HG03460 (cell line): ENCODE measurements around the gene IMMP2L.
"Not testable (repeated sequence)": the region's sequence is repeated elsewhere in the genome, so short reads cannot be mapped to it uniquely, and the experiment has no call there.

ENCODE experiments used
- ATAC-seq: cut with Tn5 transposase; IDR thresholded peaks from one replicate; pipeline ENCODE4 v1.9.1; 2021; ENCODE audit not compliant: unreplicated experiment

Gene IMMP2L

DNA sequence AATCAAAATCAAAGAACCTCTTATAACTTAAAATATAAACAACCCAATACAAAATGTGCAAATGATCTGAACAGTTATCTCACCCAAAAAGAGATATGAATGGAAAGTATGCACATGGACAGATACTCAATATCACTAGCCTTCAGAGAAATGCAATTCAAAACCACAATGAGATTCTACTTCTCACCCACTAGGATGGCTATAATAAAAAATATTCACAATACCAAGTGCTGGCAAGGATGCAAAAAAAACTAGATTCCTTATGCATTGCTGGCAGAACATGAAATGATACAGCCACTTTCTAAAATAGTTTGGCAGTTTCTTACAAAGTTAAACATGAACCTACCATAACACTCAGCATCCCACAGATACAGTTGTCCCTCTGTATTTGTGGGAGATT, 601.5 kb downstream of the IMMP2L start:
- no peak for ATAC-seq

DNA sequence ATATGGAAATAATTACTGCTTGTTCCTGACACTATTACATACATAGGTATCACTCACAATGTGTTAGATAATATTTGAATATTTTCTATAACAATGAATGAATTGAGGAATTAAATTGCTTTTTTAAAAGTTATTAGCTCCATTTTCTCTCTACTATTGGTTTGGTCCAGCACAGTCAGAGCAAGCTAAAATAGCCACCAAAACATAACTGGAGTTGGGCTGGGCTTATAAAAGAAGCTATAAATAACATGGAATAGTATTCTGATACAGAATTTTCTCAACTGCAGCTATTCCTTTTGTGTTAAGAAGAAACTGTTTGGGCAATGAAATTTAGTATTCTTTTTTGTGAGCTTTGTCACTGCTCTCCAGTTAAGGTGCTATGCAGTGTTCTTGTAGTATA, 614.0 kb downstream of the IMMP2L start:
- ATAC-seq: no peak

DNA sequence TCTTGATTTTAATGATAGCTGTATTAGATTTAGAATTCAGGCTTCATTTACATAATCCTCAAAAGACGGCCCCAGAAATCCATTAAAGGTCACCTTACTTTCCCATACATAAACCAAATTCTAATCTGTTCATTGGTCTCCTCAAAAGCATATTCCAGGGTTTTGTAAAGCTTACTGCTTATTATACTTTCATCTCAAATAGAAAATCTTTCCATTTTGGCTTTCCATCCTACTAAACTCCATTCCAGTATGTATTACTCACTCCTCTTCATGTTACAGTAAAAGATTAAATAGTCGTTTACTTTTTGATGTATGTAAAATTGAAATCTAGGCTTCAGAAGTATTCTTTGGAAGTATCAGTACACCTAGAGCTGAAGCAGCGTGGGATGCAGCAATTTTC, 614.9 kb downstream of the IMMP2L start:
- ATAC-seq: no peak

DNA sequence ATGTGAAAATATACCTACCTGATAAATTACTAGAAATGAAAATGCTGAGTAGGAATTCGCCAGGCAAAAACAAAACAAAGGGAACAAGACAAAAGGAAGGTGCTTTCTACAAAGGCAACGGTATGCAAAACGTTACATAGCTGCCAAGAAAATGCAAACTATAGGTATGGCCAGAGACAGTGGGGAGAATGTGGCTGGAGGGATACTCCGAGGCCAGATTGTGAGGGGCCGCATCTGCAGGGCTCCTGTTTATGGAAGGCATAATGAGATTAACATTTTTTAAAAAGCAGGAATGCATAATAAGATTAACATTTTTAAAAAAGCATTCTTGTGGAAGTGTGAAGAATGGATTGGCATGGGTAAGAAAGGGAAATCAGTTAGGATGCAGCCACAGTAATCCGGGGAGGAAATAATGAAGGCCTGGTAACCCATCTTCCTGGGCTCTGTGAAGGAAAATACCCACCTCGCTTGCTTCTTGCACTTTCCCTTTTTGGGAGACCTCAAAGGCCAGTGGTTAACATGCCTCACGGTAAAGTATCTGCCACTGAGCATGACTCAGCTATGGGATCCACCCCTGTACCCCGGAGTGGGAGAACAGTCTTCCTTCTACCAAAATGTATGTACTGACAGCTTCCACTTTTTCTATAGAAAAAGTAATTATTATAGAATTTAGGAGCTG, 617.2 kb downstream of the IMMP2L start:
- ATAC-seq: no peak

DNA sequence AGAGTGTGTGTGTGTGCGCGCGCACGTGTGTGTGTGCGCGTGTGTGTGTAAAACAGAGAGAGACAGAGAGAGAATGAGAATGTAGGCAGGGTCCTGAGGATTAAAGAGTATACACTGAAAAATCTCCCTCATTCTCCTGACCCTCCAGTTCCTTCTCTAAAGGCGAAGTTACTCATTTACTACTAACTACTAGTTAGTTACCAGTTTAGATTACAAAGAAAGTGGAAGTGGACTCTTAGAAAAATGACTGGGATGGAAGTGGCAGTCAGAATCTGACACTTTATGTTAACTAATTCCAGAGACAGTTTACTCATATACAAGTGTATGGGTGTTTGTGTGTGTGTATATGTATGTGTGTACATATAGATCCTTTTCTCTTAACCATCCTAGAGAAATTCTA, 617.8 kb downstream of the IMMP2L start:
- ATAC-seq: no peak

DNA sequence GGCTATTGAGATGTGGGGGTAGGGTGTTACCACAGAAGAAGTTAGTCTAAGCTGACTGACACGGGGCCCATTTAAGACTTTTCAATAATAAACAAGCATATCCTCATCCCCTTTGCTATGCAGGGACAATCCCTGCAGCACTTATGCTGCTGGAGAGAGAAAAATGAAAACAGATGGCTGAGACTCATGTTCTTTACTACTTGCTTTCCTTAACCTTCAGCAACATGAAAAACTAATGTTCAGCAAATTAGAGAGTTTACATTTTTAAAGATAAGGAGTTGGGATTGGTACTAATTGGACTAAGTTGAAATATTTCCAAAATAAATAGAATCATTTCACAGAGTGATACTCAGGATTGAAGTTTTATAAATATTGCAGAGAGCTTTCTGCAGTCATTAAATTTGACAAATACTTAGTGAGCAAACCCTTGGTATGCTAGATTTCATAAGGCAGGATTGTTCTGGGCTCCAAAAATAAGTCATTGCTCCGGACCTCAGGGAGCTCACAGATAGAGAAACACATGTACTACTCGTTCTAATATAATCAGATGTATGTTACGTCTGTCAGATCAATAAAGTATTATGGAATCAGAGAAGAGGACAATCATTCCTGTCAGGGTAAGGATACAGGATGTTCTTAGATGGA, 618.5 kb downstream of the IMMP2L start:
- ATAC-seq: no peak

DNA sequence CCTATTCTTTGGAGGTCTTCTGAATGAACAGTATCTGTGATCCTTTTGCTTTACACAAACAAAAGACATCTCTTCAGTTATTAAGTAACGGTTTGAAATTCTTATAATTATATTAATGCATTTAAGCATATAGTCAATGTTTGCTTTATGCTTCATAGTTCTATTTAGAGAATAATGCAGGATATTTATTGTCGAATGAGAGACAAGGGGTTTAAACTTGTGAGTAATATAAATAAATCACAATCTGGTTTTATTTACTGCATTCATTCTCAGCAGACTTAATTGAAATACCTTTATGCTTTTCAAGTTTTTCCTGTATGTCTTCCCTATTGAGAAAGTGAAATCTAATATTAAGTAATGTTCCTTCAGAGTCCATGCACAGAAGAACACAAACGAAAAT, 620.9 kb downstream of the IMMP2L start:
- ATAC-seq: no peak

DNA sequence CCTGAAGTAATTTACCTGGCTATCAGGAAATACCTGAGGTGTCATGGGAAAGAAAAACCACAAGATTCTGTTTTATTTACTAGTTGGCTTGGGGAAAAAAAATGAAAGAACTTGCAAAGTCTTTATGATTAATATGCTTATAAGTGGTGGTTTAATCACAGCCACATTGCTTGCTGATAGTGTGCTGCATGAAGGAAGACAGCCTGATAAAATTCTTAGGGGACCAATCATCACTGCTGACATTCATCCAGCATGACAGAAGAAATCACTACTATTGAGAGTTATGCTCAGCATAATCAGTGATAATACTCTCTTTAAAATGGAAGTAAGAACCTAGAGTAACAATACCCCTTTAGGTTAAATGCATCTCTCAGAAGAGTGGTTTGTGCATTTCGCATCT, 621.5 kb downstream of the IMMP2L start:
- no peak for ATAC-seq

DNA sequence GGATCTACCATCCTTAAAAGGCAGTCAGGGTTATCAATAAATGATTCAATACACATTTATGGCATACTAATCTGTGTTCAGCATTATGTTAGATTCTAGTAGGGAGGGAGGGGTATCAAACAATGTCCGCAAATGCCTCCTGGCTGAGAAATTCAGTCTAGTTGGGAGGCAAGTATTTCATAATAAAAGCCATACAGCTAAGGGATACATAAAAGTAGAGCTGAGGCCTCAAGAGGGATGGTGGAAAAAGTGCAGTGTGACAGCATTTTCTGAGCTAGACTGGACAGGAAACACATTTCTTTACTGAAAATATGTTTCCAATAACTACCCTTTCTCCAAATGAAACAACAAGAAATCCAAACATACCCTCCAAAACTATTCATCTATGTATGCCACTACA, 624.1 kb downstream of the IMMP2L start:
- no peak for ATAC-seq

DNA sequence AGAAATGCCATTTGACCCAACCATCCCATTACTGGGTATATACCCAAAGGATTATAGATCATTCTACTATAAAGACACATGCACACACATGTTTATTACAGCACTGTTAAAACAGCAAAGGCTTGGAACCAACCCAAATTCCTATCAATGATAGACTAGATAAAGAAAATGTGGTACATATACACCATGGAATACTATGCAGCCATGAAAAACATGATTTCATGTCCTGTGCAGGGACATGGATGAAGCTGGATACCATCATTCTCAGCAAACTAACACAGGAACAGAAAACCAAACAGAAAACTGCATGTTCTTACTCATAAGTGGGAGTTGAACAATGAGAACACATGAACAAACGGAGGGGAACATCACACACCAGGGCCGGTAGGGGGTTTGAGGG, 625.6 kb downstream of the IMMP2L start:
- not testable (repeated sequence) for ATAC-seq

DNA sequence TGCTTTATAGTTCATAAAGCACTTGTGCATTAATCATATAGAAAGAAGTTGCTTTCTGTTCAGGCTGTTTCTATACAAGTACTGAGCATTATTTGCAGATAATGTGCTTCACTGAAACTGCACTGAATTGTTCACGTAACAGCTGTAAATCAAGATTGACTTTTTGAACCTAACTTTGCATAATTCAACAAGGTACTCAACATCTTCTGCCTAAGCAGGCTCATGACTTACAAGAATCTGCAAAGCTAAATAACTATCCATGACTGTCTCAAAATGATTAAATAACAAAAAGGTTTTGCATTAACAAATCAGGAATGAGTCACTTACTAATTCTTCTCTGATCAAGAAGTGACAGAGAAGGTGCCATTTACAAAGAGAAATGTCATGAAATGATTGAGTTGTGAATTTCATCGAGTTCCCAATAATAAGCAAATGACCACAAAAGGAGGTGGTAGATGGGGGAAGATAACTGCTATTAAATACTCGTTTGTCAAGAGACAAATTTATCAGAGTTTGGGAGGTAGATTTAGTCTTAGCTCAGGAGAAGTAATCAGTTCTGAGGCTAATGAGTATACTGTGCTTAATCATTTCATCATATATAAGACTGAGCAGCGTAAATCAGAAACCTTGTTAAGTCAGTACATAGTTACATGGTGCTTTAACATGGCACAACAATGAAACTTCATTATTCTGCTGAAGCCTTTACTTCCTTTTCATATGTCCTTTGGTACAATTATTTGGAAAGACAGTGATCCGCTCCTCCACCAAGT, 632.6 kb downstream of the IMMP2L start:
- no peak for ATAC-seq

DNA sequence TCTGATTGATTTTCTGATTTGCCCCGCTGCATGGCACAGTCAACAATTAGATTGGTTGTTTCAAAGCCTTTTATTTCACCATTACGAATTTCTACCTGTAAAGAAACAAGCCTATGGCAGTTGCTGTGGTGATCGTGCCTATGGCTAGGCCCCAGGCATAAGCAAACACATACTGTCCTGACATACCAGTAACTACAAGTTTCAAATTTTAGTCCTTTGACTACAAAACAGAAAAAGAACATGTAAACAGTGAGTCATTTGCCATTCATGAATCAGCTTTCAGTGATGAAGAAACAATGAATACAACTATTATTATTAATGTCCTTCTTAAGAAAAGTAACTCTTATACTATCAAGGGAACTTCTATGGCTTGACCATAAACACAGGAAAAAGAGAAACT, 639.4 kb downstream of the IMMP2L start:
- no peak for ATAC-seq

DNA sequence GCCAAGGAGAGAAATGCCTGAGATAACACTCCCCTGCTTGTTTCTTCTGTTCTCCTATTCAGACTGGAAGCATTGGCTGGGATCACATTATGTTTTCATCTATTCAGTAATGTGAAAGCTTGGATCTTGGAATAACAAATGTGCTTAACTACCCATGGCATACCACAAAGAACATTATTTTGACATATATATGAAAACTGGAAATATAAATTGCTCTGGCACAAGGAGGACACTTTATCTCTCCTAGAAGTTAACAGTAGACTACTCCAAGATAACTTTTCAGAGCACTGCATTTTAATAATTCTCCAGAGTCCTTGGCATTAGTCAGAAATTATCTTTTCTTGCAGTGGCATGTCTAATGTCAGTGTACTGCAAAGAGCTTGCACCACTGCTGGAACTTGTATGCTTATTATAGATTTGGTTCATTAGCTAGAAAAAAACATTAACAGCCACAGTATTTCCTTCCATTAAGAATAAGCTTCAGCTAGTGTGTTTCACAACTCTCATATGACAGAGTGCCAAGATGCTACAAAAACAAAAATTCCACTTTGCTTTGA, 640.6 kb downstream of the IMMP2L start:
- ATAC-seq: no peak

DNA sequence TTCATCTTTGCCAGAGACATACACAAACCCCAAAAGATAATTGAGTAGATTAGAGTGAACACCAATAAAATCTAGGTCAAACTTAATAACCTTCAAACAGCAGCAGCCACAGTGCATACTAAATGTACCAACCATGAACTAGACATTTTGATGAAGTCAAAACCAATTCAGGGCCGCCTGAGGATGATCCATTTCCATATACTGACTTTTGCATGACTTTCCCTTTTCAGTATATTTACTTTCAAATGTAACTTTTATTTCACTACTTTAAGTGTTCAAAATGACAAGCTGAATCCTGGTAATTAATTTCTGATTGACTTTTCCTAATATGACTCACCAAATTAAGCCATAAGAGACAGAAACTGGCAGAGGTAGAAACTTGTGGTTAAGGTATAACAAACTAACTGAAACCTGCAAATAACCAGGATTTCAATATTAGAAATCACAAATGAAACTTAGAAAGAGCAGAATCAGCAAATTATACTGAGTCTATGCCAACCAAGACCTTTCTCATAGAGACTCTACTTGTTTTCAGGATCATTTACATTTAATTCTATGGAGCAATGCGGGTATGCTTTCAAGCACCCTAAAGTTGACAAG, 643.2 kb downstream of the IMMP2L start:
- peak; percentile 79 for ATAC-seq

DNA sequence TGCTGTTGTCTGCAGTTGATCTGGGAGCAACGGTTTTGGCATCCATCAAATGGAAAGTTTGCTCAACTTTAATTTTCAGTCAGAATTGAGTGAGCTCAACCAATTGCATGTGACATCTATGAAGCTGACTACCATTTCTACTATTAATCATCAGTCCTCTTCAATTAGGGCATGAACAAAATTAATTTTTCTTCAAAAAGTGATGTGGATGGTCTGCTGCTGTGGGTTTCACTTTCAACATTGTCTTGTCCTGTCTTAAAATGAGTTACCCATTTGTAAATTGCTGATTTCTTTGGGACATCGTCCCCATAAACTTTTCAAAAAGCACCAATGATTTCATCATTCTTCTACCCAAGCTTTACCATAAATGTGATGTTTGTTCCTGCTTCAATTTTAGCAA, 648.0 kb downstream of the IMMP2L start:
- ATAC-seq: no peak

DNA sequence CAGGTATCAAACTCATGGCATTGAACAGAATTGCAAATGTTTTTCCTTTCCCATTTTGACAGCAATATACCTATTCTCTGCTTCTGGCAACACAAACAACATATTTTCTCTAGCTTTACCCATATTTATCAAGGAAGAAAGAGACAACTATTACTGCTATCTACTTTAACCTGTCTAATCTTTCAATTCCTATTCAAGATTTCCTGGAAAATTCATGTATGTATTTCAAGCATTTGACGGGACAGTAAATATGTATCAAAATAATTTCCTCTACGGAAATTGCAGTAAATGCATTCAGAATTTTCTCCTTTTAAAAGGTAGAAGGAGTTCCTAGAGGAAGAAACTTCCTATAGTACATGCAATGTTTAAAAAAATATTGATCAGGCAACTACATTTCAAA, 650.7 kb downstream of the IMMP2L start:
- ATAC-seq: no peak

DNA sequence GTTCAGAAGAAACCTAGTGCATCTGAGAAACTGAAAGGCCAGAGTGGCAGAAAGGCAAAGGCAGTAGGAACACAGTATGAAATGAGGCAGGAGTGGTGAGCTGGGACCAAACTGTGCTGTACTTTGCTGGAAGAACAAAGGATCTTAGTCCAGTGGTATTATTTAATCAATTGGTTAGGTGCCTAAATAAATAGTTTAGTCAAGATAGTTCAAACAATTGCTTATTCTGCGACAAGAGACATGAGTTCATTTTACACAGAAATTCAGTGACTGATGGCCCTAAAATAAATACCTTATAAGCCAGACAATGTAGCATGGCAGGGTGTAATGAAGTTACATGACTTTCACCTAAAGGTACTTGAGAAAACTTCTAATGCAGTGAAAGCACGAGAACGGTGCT, 653.2 kb downstream of the IMMP2L start:
- ATAC-seq: no peak

DNA sequence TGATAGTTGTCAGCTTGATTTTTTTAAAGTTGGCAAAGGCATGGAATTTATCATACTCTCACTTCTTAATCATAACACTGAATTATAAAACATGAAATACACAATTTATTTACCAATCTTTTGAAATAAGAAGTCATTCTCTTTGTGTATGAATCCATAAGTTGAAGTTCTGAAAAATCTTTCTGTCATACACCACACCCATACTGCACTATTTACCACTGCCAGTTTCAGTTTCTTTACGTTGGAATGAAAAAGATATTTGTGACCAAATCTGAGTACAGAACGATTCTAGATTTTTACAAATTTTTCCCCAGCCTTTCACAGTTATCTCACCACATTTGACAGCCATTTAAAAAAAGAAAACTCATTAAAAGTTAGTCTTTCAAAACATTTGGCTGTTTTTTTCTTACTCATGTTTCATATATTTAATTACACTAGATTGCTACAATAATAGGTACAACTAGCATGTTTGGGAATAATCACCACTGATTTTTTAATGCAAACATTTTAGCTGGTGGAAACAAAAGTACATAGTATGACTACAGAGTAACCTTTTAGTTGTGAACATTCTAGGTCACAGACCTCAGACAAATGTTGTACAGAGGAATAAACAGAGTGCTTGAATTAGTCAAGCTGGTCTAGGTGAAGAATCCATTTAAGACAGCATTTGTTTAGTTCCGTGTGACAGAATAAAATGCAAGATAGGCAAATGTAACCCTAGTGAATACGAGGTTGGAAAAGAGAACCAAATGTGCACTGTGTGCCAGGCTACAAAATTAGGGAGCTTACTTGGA, 656.3 kb downstream of the IMMP2L start:
- ATAC-seq: no peak

DNA sequence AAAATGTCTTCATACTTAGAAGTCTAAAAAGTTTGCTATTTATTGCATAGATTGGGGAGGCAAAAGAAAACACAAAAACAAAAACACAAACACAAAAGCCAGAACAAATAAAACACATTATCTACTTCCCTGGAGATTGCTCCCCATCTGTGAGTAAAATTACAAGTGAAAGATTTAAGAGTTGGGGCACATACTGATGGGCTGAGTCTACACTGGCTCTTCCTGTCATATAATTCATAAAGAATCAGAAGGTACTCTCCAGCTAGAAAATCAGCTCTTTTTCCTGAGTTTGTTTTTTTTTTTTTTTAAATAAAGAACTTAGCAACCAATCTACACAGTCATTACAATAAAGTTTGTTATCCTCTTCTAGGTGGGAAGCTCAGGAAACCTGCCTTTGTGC, 663.8 kb downstream of the IMMP2L start:
- no peak for ATAC-seq

DNA sequence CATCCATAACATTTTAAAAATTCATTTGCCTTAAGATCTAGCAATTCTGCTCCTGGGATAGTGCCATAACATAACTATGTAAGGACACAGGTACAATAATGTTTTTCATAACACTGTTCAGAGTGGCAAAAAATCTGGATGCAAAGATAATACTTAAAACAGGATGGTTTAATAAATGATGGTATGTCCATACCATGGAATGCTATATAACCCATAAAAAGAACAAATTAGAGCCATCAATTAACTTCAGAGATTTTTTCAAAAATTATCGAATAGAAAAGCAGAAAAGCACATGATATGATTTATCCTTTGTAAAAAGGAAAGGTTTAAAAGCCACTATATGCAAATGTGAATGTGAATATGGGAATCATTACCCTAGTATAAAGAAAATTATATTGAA, 664.8 kb downstream of the IMMP2L start:
- no peak for ATAC-seq

DNA sequence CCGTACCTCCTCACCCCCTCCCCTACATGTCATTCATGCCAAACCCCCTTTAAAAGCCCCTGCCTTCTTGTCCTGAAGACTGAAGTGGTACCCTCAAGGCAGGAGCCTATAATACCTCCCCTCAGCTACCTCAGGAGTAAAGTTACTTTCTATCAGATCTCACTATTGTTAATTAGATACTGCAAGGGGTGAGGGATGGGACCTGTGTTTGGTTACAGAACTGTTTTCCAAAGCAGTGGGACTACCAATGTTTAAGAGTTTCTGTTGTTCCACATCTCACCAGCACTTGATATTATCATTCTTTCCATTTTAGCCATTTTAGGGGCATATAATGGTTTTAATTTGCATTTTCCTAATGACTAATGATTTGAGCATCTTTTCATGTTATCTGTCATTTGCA, 668.2 kb downstream of the IMMP2L start:
- no peak for ATAC-seq
